MV-4-11 (cell line): ENCODE data around the gene DOK7.
"Not testable (repeated sequence)": the region's sequence is repeated elsewhere in the genome, so short reads cannot be mapped to it uniquely, and the experiment has no call there.

Experiments
- DNase-seq: peaks from one replicate; lab custom pipeline; 2025; lab: John Stamatoyannopoulos, UW

DOK7 gene

GRCh38 chr4:3533423-3533820, 70.3 kb downstream of the DOK7 start:
- DNase-seq, result no peak

- DNase-seq, result not testable (repeated sequence)
Observed at GRCh38 chr4:3535812-3536211, 72.7 kb downstream of the DOK7 start.

- DNase-seq, result not testable (repeated sequence)
Observed at GRCh38 chr4:3538906-3539305, 75.8 kb downstream of the DOK7 start.

GRCh38 chr4:3543415-3543814, 80.3 kb downstream of the DOK7 start:
- not testable (repeated sequence) for DNase-seq
